Neuronal stem cell (in vitro differentiated cells): ENCODE data around the gene COL15A1.

Source experiments
- DNase-seq: peaks from one replicate; pipeline ENCODE4 v3.0.0-alpha.2; 2013; ENCODE audit warnings: low spot score
- H2AFZ ChIP-seq: one replicate; pipeline ENCODE4 v1.6.1; 2013; ENCODE audit warnings: mild to moderate bottlenecking, low read length, inconsistent platforms
- H2AK5ac ChIP-seq: 2 replicates; pipeline ENCODE4 v1.6.1; 2013; ENCODE audit warnings: low read depth, mild to moderate bottlenecking, inconsistent platforms, low read length, moderate library complexity, mixed read lengths
- H2BK120ac ChIP-seq: 2 replicates; pipeline ENCODE4 v1.6.1; 2013; ENCODE audit warnings: low read depth, mild to moderate bottlenecking, inconsistent platforms, low read length, moderate library complexity, mixed read lengths
- H2BK12ac ChIP-seq: one replicate; pipeline ENCODE4 v1.6.1; 2013; ENCODE audit warnings: low read length, inconsistent platforms
- H2BK15ac ChIP-seq: 2 replicates; pipeline ENCODE4 v1.6.1; 2013; ENCODE audit warnings: mild to moderate bottlenecking, low read length, inconsistent platforms, mixed read lengths
- H2BK5ac ChIP-seq: one replicate; pipeline ENCODE4 v1.6.1; 2013; ENCODE audit warnings: inconsistent platforms, mild to moderate bottlenecking, low read length, moderate library complexity
- H3K14ac ChIP-seq: one replicate; pipeline ENCODE4 v1.6.1; 2013; ENCODE audit warnings: low read length, inconsistent platforms
- H3K18ac ChIP-seq: 2 replicates; pipeline ENCODE4 v1.6.1; 2013; ENCODE audit warnings: low read length, inconsistent platforms
- H3K23ac ChIP-seq: 2 replicates; pipeline ENCODE4 v1.6.1; 2013; ENCODE audit warnings: low read depth, mild to moderate bottlenecking, mixed read lengths, low read length, inconsistent platforms; ENCODE audit not compliant: poor library complexity
- H3K27ac ChIP-seq: replicated peaks from 3 replicates; pipeline ENCODE4 v1.5.1; 2013; ENCODE audit warnings: low read length, inconsistent platforms
- H3K27me3 ChIP-seq, 3 experiments: 2 replicates each; pipeline ENCODE4 v1.6.1; 2013; ENCODE audit warnings: low read length in 3 of 3, mild to moderate bottlenecking in 2 of 3, inconsistent platforms in 1 of 3, low read depth in 1 of 3, mixed read lengths in 1 of 3, moderate library complexity in 1 of 3; ENCODE audit not compliant: control insufficient read depth in 3 of 3, insufficient read depth in 3 of 3
- H3K36me3 ChIP-seq, 2 donors: replicated peaks in 1 of 2; 2 replicates each; pipeline ENCODE4 v1.6.1; 2013; ENCODE audit warnings: low read length in 2 of 2; ENCODE audit not compliant: control insufficient read depth in 2 of 2, insufficient read depth in 2 of 2
- H3K4ac ChIP-seq: 2 replicates; pipeline ENCODE4 v1.6.1; 2013; ENCODE audit warnings: inconsistent platforms, mild to moderate bottlenecking, low read length, moderate library complexity
- H3K4me1 ChIP-seq, 2 donors: 1 replicate in 1 of 2; 2 replicates in 1 of 2; pipeline ENCODE4 v1.6.1; 2013; ENCODE audit warnings: low read length in 2 of 2, low read depth in 1 of 2; ENCODE audit not compliant: control insufficient read depth in 2 of 2, insufficient read depth in 1 of 2
- H3K4me2 ChIP-seq: one replicate; pipeline ENCODE4 v1.6.1; 2013; ENCODE audit warnings: mild to moderate bottlenecking, low read length, inconsistent platforms; ENCODE audit not compliant: insufficient read depth, poor library complexity, severe bottlenecking
- H3K4me3 ChIP-seq, 2 donors: 2 replicates each; pipeline ENCODE4 v1.5.1; 2013; ENCODE audit warnings: low read length in 2 of 2, mild to moderate bottlenecking in 2 of 2, inconsistent platforms in 1 of 2, moderate library complexity in 1 of 2
- H3K79me1 ChIP-seq: one replicate; pipeline ENCODE4 v1.6.1; 2013; ENCODE audit warnings: low read depth, mild to moderate bottlenecking, inconsistent platforms, low read length, moderate library complexity
- H3K9ac ChIP-seq: one replicate; pipeline ENCODE4 v1.6.1; 2013; ENCODE audit warnings: mild to moderate bottlenecking, low read depth, low read length, inconsistent platforms; ENCODE audit not compliant: poor library complexity
- H3K9me3 ChIP-seq, 2 donors: replicated peaks in 1 of 2; 2 replicates each; pipeline versions ENCODE3 to v1.6.1; 2013; ENCODE audit warnings: low read length in 2 of 2, mild to moderate bottlenecking in 2 of 2, inconsistent platforms in 1 of 2, low read depth in 1 of 2, mixed read lengths in 1 of 2, moderate library complexity in 1 of 2; ENCODE audit not compliant: control insufficient read depth in 2 of 2, insufficient read depth in 1 of 2
- H4K8ac ChIP-seq: one replicate; pipeline ENCODE4 v1.6.1; 2013; ENCODE audit warnings: low read depth, mild to moderate bottlenecking, inconsistent platforms, low read length, moderate library complexity
- H4K91ac ChIP-seq: one replicate; pipeline ENCODE4 v1.6.1; 2013; ENCODE audit warnings: low read length, low read depth, mild to moderate bottlenecking, inconsistent platforms; ENCODE audit not compliant: poor library complexity
- WGBS, 2 donors: extraction: QIAGEN DNeasy Blood & Tissue Kit; methylation state at CpG; one replicate each; pipeline ENCODE4 v1.1.7; 2013; ENCODE audit warnings: missing lambda C conversion rate in 2 of 2, mixed read lengths in 1 of 2; ENCODE audit not compliant: insufficient read length in 2 of 2, insufficient replicate concordance in 1 of 2; ENCODE audit errors: extremely low coverage in 2 of 2; 5-methylcytosine and 5-hydroxymethylcytosine counted together

The COL15A1 gene

GRCh38 chr9:99101812-99102211 lies 158.1 kb downstream of the COL15A1 start:
- Histone ChIP-seq H3K14ac (no peak overlapping the region), H3K79me1 (peaks cover 2% of the 10 kb centered on the region), H2AK5ac (no peak overlapping the region), H4K91ac (no peak overlapping the region), H3K18ac (no peak overlapping the region), H3K9me3 (no peaks in the 10 kb centered on the region), H3K23ac (no peak overlapping the region), H2BK120ac (no peak overlapping the region), H2BK5ac (no peak overlapping the region), H3K4me1 (peaks cover 15 to 16% of the 10 kb centered on the region in 2 donors), H2BK12ac (no peak overlapping the region), H3K4me3 (no peak overlapping the region), H2AFZ (no peak overlapping the region), H3K4ac (no peak overlapping the region), H3K36me3 (peaks cover 0 to under 1% of the 10 kb centered on the region in 2 donors), H3K27ac (no peak overlapping the region), H3K4me2 (no peak overlapping the region), H3K9ac (no peak overlapping the region), H3K27me3 (peaks cover 0 to 21% (median 6%) of the 10 kb centered on the region in 3 experiments), H4K8ac (no peak overlapping the region), H2BK15ac (no peak overlapping the region)
- WGBS, 2 donors, result no CpG with 5 or more reads among the region's 2 CpGs
- DNase-seq, result no peak

DNA sequence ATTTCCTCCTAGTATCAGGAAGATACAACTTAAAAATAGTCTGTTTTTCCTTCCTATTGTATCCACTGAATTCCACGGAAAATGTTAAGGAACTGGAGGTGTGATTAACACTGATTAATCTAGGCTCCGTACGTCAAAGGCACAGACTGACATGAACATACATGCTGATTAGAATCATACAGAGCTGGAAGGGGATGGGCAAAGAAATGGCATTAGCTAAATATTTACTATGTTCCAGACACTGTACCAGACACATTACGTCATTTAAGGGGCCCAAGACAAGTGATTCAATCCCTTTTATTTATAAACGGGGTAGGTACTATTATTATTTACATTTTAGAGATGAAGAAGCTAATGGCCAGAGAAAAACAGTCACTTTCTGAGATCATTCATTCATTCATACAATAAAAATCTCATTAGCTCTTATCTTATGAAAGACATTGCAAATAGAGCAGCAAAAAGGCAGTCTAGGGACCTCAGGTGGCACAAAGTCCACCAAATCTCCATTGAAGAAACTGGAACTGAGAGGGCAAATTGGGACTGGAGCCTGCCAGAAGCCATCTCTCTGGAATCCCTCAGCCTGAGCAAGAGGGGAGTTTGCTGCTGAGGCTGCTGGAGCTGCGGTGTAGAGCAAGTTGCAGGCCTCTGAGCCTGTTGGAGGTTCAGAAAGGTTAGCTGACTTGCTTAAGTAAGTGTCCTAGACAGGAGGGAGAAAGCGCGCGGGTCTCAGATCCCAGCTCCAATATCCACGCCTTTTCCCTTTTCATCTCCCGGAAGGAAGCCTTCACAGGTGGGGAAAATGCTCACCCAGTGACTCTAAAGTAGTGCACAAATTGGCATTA lies 159.6 kb downstream of the COL15A1 start:
- Histone ChIP-seq H3K14ac (no peak overlapping the region), H2BK5ac (no peak overlapping the region), H2AK5ac (no peak overlapping the region), H3K27me3 (peaks cover 0 to 21% (median 6%) of the 10 kb centered on the region in 3 experiments), H3K27ac (no peak overlapping the region), H3K4me1 (peaks cover 18 to 22% of the 10 kb centered on the region in 2 donors), H3K4ac (no peak overlapping the region), H3K4me3 (no peak overlapping the region), H2BK120ac (no peak overlapping the region), H4K8ac (no peak overlapping the region), H3K4me2 (no peak overlapping the region), H2BK12ac (no peak overlapping the region), H3K18ac (peak overlapping the region; percentile 86), H3K9ac (no peak overlapping the region), H3K23ac (no peak overlapping the region), H2AFZ (peak overlapping the region; percentile 87), H3K9me3 (no peaks in the 10 kb centered on the region), H4K91ac (no peak overlapping the region), H3K36me3 (peaks cover 0 to 7% of the 10 kb centered on the region in 2 donors), H3K79me1 (peaks cover 2% of the 10 kb centered on the region), H2BK15ac (no peak overlapping the region)
- WGBS, 2 donors, result no CpG with 5 or more reads among the region's 11 CpGs
- no peak for DNase-seq

DNA sequence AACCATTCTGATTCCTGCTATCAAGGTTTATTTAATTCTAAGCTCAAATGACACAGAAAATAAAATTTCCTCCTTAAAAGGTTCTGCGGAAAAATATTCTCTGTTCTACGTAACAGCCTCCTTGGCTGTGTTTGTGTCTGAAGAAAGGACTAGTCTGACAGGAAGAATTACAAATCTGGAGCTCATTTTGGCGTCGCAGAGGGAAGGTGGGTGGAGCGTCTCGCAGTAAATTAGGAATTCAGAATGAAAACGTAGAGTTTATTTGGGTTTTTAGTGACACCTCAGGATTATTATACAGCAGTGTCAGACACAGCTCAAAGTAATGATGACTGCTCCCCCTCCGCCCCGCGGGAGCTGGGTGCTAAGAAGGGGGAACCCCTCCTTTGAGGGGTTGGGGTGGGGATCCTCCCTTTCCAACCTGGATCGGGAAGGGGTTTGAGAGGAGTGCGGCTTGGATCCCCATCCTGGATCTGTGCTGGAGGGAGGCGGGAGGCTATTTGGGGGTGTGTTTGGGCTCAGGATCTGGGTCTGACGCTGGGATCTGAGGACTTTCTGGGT lies 160.3 kb downstream of the COL15A1 start:
- no peak overlapping the region for H3K23ac ChIP-seq
- peaks cover 0 to 7% of the 10 kb centered on the region in 2 donors for H3K36me3 ChIP-seq
- H2BK120ac ChIP-seq, result no peak overlapping the region
- H3K4ac ChIP-seq, result no peak overlapping the region
- H2AFZ ChIP-seq, result peak overlapping the region; percentile 87
- H3K9me3 ChIP-seq, result no peaks in the 10 kb centered on the region
- H3K4me3 ChIP-seq, result peak overlapping the region; percentile 56 to 78
- H2BK5ac ChIP-seq, result peak overlapping the region; percentile 99
- peak overlapping the region; percentile 94 for H3K18ac ChIP-seq
- WGBS, 2 donors, result no CpG with 5 or more reads among the region's 14 CpGs
- peaks cover 2% of the 10 kb centered on the region for H3K79me1 ChIP-seq
- peak overlapping the region; percentile 81 for H3K4me2 ChIP-seq
- H2BK12ac ChIP-seq, result no peak overlapping the region
- peak overlapping the region; percentile 26 for H3K27ac ChIP-seq
- DNase-seq, result no peak
- peak overlapping the region; percentile 90 for H2BK15ac ChIP-seq
- H3K4me1 ChIP-seq, result peaks cover 18 to 22% of the 10 kb centered on the region in 2 donors
- H4K8ac ChIP-seq, result no peak overlapping the region
- peak overlapping the region; percentile 63 for H3K14ac ChIP-seq
- no peak overlapping the region for H4K91ac ChIP-seq
- no peak overlapping the region for H2AK5ac ChIP-seq
- no peak overlapping the region for H3K9ac ChIP-seq
- H3K27me3 ChIP-seq, result peaks cover 0 to 21% (median 6%) of the 10 kb centered on the region in 3 experiments
